Activated CD4-positive, CD25-positive, alpha-beta regulatory T cell treated with anti-CD3 and anti-CD28 coated beads, Interleukin-2, amount 50 U/mL, for 24 hours (primary cell): Measurements from ENCODE around the gene NBPF26.
"Not testable (repeated sequence)": the region's sequence is repeated elsewhere in the genome, so short reads cannot be mapped to it uniquely, and the experiment has no call there.

Source experiments
- ATAC-seq, 2 donors: fragments of 150-1000 bp; cut with Tn5 transposase; one replicate each; pipeline ENCODE4 v1.10.0; 2021; ENCODE audit warnings: mild to moderate bottlenecking in 1 of 2, moderate library complexity in 1 of 2

Gene NBPF26

GRCh38 chr1:120859615-120860234, 136.0 kb downstream of the NBPF26 start:
- peak in 1 of 2 donors; percentile 79 for ATAC-seq

GRCh38 chr1:120878206-120878605, 154.5 kb downstream of the NBPF26 start:
- ATAC-seq: not testable (repeated sequence)

GRCh38 chr1:120880056-120880455, 156.3 kb downstream of the NBPF26 start:
- not testable (repeated sequence) for ATAC-seq

- not testable (repeated sequence) for ATAC-seq
These were observed 158.2 kb downstream of the NBPF26 start for GRCh38 chr1:120881934-120882333.
